ENCODE results near the gene CLIP4.

The CLIP4 gene

GRCh38 chr2:29223851-29224692 is 108.9 kb downstream of the CLIP4 start:
- Histone ChIP-seq H3K4me1 (ENCODE audit: control insufficient read depth, insufficient read depth, low read length) (peaks cover 20% of the 10 kb centered on the region), H3K36me3 (ENCODE audit: control insufficient read depth, insufficient read depth, low read length, severe bottlenecking) (no peaks in the 10 kb centered on the region), H3K9me3 (ENCODE audit: control insufficient read depth, low read length) (no peaks in the 10 kb centered on the region), H3K27me3 (replicated peaks; ENCODE audit: control insufficient read depth, insufficient read depth, low read length) (peaks cover 57% of the 10 kb centered on the region), H3K4me3 (ENCODE audit: low read length) (no peak overlapping the region), H3K9ac (ENCODE audit: low read length) (no peak overlapping the region)
- DNase-seq (ENCODE audit: low read depth): no peak

- no peak for DNase-seq (ENCODE audit: low read depth)
- H3K27me3 ChIP-seq (replicated peaks; ENCODE audit: control insufficient read depth, insufficient read depth, low read length): peaks cover 57% of the 10 kb centered on the region
- H3K4me3 ChIP-seq (ENCODE audit: low read length): no peak overlapping the region
- no peak overlapping the region for H3K9ac ChIP-seq (ENCODE audit: low read length)
- H3K4me1 ChIP-seq (ENCODE audit: control insufficient read depth, insufficient read depth, low read length): peaks cover 20% of the 10 kb centered on the region
- H3K36me3 ChIP-seq (ENCODE audit: control insufficient read depth, insufficient read depth, low read length, severe bottlenecking): no peaks in the 10 kb centered on the region
- no peaks in the 10 kb centered on the region for H3K9me3 ChIP-seq (ENCODE audit: control insufficient read depth, low read length)
Observed at GRCh38 chr2:29224693-29225551, 109.7 kb downstream of the CLIP4 start.

GRCh38 chr2:29225814-29226213 is 110.6 kb downstream of the CLIP4 start:
- Histone ChIP-seq H3K4me1 (ENCODE audit: control insufficient read depth, insufficient read depth, low read length) (peaks cover 20% of the 10 kb centered on the region), H3K9me3 (ENCODE audit: control insufficient read depth, low read length) (no peaks in the 10 kb centered on the region), H3K36me3 (ENCODE audit: control insufficient read depth, insufficient read depth, low read length, severe bottlenecking) (no peaks in the 10 kb centered on the region), H3K9ac (ENCODE audit: low read length) (no peak overlapping the region), H3K27me3 (replicated peaks; ENCODE audit: control insufficient read depth, insufficient read depth, low read length) (peaks cover 51% of the 10 kb centered on the region), H3K4me3 (ENCODE audit: low read length) (no peak overlapping the region)
- no peak for DNase-seq (ENCODE audit: low read depth)

- Histone ChIP-seq H3K36me3 (ENCODE audit: control insufficient read depth, insufficient read depth, low read length, severe bottlenecking) (no peaks in the 10 kb centered on the region), H3K4me1 (ENCODE audit: control insufficient read depth, insufficient read depth, low read length) (peaks cover 20% of the 10 kb centered on the region), H3K9me3 (ENCODE audit: control insufficient read depth, low read length) (no peaks in the 10 kb centered on the region), H3K4me3 (ENCODE audit: low read length) (no peak overlapping the region), H3K9ac (ENCODE audit: low read length) (no peak overlapping the region), H3K27me3 (replicated peaks; ENCODE audit: control insufficient read depth, insufficient read depth, low read length) (peaks cover 46% of the 10 kb centered on the region)
- no peak for DNase-seq (ENCODE audit: low read depth)
Observed at GRCh38 chr2:29226375-29226774, 111.2 kb downstream of the CLIP4 start.

- H3K4me1 ChIP-seq (ENCODE audit: control insufficient read depth, insufficient read depth, low read length): peaks cover 20% of the 10 kb centered on the region
- H3K36me3 ChIP-seq (ENCODE audit: control insufficient read depth, insufficient read depth, low read length, severe bottlenecking): no peaks in the 10 kb centered on the region
- no peaks in the 10 kb centered on the region for H3K9me3 ChIP-seq (ENCODE audit: control insufficient read depth, low read length)
- no peak overlapping the region for H3K9ac ChIP-seq (ENCODE audit: low read length)
- H3K4me3 ChIP-seq (ENCODE audit: low read length): no peak overlapping the region
- H3K27me3 ChIP-seq (replicated peaks; ENCODE audit: control insufficient read depth, insufficient read depth, low read length): peaks cover 43% of the 10 kb centered on the region
- DNase-seq (ENCODE audit: low read depth): no peak
Observed at GRCh38 chr2:29226808-29227207, 111.6 kb downstream of the CLIP4 start.

GRCh38 chr2:29227935-29228675 is 112.9 kb downstream of the CLIP4 start:
- no peak overlapping the region for H3K9ac ChIP-seq (ENCODE audit: low read length)
- H3K4me3 ChIP-seq (ENCODE audit: low read length): no peak overlapping the region
- DNase-seq (ENCODE audit: low read depth): peak; percentile 20
- H3K9me3 ChIP-seq (ENCODE audit: control insufficient read depth, low read length): no peaks in the 10 kb centered on the region
- peaks cover 39% of the 10 kb centered on the region for H3K27me3 ChIP-seq (replicated peaks; ENCODE audit: control insufficient read depth, insufficient read depth, low read length)
- peaks cover 18% of the 10 kb centered on the region for H3K4me1 ChIP-seq (ENCODE audit: control insufficient read depth, insufficient read depth, low read length)
- no peaks in the 10 kb centered on the region for H3K36me3 ChIP-seq (ENCODE audit: control insufficient read depth, insufficient read depth, low read length, severe bottlenecking)

- DNase-seq (ENCODE audit: low read depth): no peak
- Histone ChIP-seq H3K4me1 (ENCODE audit: control insufficient read depth, insufficient read depth, low read length) (peaks cover 9% of the 10 kb centered on the region), H3K36me3 (ENCODE audit: control insufficient read depth, insufficient read depth, low read length, severe bottlenecking) (no peaks in the 10 kb centered on the region), H3K27me3 (replicated peaks; ENCODE audit: control insufficient read depth, insufficient read depth, low read length) (peaks cover 47% of the 10 kb centered on the region), H3K9ac (ENCODE audit: low read length) (no peak overlapping the region), H3K4me3 (ENCODE audit: low read length) (no peak overlapping the region), H3K9me3 (ENCODE audit: control insufficient read depth, low read length) (no peaks in the 10 kb centered on the region)
Observed at GRCh38 chr2:29228947-29229346, 113.7 kb downstream of the CLIP4 start.

GRCh38 chr2:29229640-29230039 is 114.4 kb downstream of the CLIP4 start:
- Histone ChIP-seq H3K9ac (ENCODE audit: low read length) (no peak overlapping the region), H3K4me3 (ENCODE audit: low read length) (no peak overlapping the region), H3K36me3 (ENCODE audit: control insufficient read depth, insufficient read depth, low read length, severe bottlenecking) (no peaks in the 10 kb centered on the region), H3K4me1 (ENCODE audit: control insufficient read depth, insufficient read depth, low read length) (peaks cover 2% of the 10 kb centered on the region), H3K9me3 (ENCODE audit: control insufficient read depth, low read length) (no peaks in the 10 kb centered on the region), H3K27me3 (replicated peaks; ENCODE audit: control insufficient read depth, insufficient read depth, low read length) (peaks cover 51% of the 10 kb centered on the region)
- no peak for DNase-seq (ENCODE audit: low read depth)

GRCh38 chr2:29232041-29232440 is 116.8 kb downstream of the CLIP4 start:
- Histone ChIP-seq H3K4me1 (ENCODE audit: control insufficient read depth, insufficient read depth, low read length) (no peaks in the 10 kb centered on the region), H3K27me3 (replicated peaks; ENCODE audit: control insufficient read depth, insufficient read depth, low read length) (peaks cover 61% of the 10 kb centered on the region), H3K9me3 (ENCODE audit: control insufficient read depth, low read length) (no peaks in the 10 kb centered on the region), H3K4me3 (ENCODE audit: low read length) (no peak overlapping the region), H3K36me3 (ENCODE audit: control insufficient read depth, insufficient read depth, low read length, severe bottlenecking) (no peaks in the 10 kb centered on the region), H3K9ac (ENCODE audit: low read length) (no peak overlapping the region)
- no peak for DNase-seq (ENCODE audit: low read depth)

GRCh38 chr2:29233428-29233827 is 118.2 kb downstream of the CLIP4 start:
- Histone ChIP-seq H3K4me3 (ENCODE audit: low read length) (no peak overlapping the region), H3K4me1 (ENCODE audit: control insufficient read depth, insufficient read depth, low read length) (no peaks in the 10 kb centered on the region), H3K27me3 (replicated peaks; ENCODE audit: control insufficient read depth, insufficient read depth, low read length) (peaks cover 47% of the 10 kb centered on the region), H3K9me3 (ENCODE audit: control insufficient read depth, low read length) (no peaks in the 10 kb centered on the region), H3K36me3 (ENCODE audit: control insufficient read depth, insufficient read depth, low read length, severe bottlenecking) (no peaks in the 10 kb centered on the region), H3K9ac (ENCODE audit: low read length) (no peak overlapping the region)
- no peak for DNase-seq (ENCODE audit: low read depth)

- H3K27me3 ChIP-seq (replicated peaks; ENCODE audit: control insufficient read depth, insufficient read depth, low read length): peaks cover 44% of the 10 kb centered on the region
- DNase-seq (ENCODE audit: low read depth): no peak
- no peak overlapping the region for H3K4me3 ChIP-seq (ENCODE audit: low read length)
- no peaks in the 10 kb centered on the region for H3K4me1 ChIP-seq (ENCODE audit: control insufficient read depth, insufficient read depth, low read length)
- H3K36me3 ChIP-seq (ENCODE audit: control insufficient read depth, insufficient read depth, low read length, severe bottlenecking): no peaks in the 10 kb centered on the region
- H3K9ac ChIP-seq (ENCODE audit: low read length): no peak overlapping the region
- no peaks in the 10 kb centered on the region for H3K9me3 ChIP-seq (ENCODE audit: control insufficient read depth, low read length)
Observed at GRCh38 chr2:29235411-29235810, 120.2 kb downstream of the CLIP4 start.

Data from adipocyte (in vitro differentiated cells).